Mucosa of descending colon (tissue), 3 donors: Measurements from ENCODE around the gene TRAF3. TPM values are rescaled to one million over a fixed set of nuclear protein-coding genes. Genes with fewer than 3 reads are reported as not detected.

Experiments used
- ATAC-seq: fragments of 200-7000 bp; cut with Tn5 transposase; one replicate; pipeline ENCODE4 v1.9.1; 2020; ENCODE audit warnings: mild to moderate bottlenecking, moderate library complexity
- DNase-seq, 3 donors: peaks; one replicate each; pipeline ENCODE4 v3.0.0-alpha.2; 2020
- H3K36me3 ChIP-seq: fragments of 200-600 bp; one replicate; pipeline ENCODE4 v1.8.0; 2021; ENCODE audit warnings: low read depth, mild to moderate bottlenecking
- H3K4me1 ChIP-seq: fragments of 200-600 bp; one replicate; pipeline ENCODE4 v1.8.0; 2021; ENCODE audit warnings: low read depth, mild to moderate bottlenecking
- H3K4me3 ChIP-seq: fragments of 200-600 bp; one replicate; pipeline ENCODE4 v1.8.0; 2021; ENCODE audit warnings: mild to moderate bottlenecking
- H3K9me3 ChIP-seq: fragments of 200-600 bp; one replicate; pipeline ENCODE4 v1.8.0; 2021; ENCODE audit warnings: mild to moderate bottlenecking
- intact Hi-C, 2 donors: fragments of 100-400 bp; cut with DNase I in 1 of 2; cut with micrococcal nuclease in 1 of 2; formaldehyde crosslinking; loops; one replicate each; pipeline versions ENCODE4 v1.11.0 to v1.11.1; 2022; cut with DNase I, micrococcal nuclease
- total RNA-seq, 3 donors: library from RNA; stranded (reverse); fragmentation: NEBNext Ultra II Directional in 2 of 3; extraction: Animal tissue kit (Norgen Biotek cat#: 25700) in 2 of 3; gene quantifications; one replicate each; pipeline versions ENCODE4 v1.2.1 to v1.2.4, GENCODE V29; 2021 to 2023
- TF ChIP-seq, protein P1 (sequence below): fragments of 200-600 bp; IDR thresholded peaks from one replicate; pipeline ENCODE4 v1.8.0; 2022; ENCODE audit warnings: antibody characterized with exemption, mild to moderate bottlenecking
- donor health status: DM: no; HTN: no; CAD: no; lungs with moderate emphysema.
- donor health status: DM: no; HTN: no; CAD: no.
- donor health status: DM: no; HTN: yes; CAD: no.

Gene TRAF3
- total RNA-seq, 3 donors from 2014 or later, result 20.9 to 36.0 (median 21.3) TPM

DNA sequence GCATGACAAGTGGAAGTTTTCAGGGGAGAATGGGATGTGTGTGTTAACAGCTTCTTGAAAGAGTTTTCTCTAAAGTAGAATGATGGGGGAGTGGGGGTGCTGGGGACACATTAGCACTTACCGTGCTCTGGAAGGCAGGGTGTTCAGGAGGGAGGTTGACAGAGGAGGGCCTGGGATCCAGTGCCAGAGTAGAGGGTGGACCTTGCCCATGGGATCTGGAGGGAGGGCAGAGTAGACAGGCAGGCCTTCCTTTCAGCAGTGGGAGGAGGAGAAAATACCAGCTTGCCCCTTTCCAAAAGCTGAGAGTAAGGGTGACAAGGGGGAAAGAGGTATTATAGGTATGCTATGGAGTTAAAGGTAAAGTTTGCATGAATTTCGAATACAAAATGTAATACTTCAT is 40.1 kb downstream of the TRAF3 start:
- no peaks in the 10 kb centered on the region for H3K9me3 ChIP-seq
- peaks cover 14% of the 10 kb centered on the region for H3K4me1 ChIP-seq
- ATAC-seq, result no peak
- intact Hi-C loops, result no loop called here
- TF ChIP-seq, protein P1, sequence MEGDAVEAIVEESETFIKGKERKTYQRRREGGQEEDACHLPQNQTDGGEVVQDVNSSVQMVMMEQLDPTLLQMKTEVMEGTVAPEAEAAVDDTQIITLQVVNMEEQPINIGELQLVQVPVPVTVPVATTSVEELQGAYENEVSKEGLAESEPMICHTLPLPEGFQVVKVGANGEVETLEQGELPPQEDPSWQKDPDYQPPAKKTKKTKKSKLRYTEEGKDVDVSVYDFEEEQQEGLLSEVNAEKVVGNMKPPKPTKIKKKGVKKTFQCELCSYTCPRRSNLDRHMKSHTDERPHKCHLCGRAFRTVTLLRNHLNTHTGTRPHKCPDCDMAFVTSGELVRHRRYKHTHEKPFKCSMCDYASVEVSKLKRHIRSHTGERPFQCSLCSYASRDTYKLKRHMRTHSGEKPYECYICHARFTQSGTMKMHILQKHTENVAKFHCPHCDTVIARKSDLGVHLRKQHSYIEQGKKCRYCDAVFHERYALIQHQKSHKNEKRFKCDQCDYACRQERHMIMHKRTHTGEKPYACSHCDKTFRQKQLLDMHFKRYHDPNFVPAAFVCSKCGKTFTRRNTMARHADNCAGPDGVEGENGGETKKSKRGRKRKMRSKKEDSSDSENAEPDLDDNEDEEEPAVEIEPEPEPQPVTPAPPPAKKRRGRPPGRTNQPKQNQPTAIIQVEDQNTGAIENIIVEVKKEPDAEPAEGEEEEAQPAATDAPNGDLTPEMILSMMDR, result no peak
- no peaks in the 10 kb centered on the region for H3K36me3 ChIP-seq
- DNase-seq, result no peak
- no peak overlapping the region for H3K4me3 ChIP-seq

DNA sequence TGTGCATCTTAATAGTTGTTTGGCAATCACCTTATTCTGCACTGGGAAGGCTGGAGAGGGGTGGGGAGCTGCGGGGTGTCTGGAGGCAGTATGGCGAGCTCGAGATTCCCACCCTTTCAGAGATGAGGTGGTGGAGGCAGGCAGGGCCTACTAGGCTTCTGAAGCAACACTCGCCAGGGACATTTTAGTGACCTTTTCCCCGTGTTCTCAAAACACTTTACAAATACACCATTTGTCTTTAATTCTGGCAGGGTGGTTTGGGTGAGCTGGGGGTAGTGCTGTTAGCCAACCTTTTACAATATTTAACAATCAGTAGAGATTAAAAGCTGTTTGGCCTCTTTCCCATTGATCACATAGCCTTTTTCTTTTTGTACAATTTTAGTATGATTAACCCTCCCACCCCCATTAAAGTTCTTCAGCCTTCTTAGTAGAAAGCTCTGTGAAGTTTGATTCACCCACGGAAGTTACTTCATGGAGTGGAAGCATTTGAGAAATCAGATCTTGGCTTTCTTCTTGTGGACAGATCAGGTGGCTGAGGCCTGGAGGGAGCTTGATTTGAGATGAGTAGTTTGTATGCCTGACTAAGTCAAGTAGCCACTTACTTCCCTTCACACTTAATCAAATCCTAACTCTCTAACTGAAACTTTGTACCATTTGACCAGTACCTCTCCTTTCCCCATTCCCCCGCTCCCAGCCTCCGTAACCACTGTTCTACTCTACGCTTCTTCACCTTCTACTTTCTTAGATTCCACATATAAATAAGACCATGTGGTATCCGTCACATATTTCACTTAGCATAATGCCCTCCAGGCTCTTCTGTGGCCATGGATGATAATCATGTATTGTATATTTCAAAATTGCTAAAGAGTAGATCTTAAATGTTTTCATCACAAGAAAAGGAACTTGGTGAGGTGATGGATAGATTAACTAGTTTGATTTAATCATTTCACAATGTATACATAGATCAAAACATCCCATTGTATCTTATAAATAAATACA is 41.0 kb downstream of the TRAF3 start:
- no peak for DNase-seq
- TF ChIP-seq, protein P1, result no peak
- H3K36me3 ChIP-seq, result no peaks in the 10 kb centered on the region
- no peak overlapping the region for H3K4me3 ChIP-seq
- intact Hi-C loops, result no loop called here
- peaks cover 14% of the 10 kb centered on the region for H3K4me1 ChIP-seq
- no peak for ATAC-seq
- no peaks in the 10 kb centered on the region for H3K9me3 ChIP-seq

DNA sequence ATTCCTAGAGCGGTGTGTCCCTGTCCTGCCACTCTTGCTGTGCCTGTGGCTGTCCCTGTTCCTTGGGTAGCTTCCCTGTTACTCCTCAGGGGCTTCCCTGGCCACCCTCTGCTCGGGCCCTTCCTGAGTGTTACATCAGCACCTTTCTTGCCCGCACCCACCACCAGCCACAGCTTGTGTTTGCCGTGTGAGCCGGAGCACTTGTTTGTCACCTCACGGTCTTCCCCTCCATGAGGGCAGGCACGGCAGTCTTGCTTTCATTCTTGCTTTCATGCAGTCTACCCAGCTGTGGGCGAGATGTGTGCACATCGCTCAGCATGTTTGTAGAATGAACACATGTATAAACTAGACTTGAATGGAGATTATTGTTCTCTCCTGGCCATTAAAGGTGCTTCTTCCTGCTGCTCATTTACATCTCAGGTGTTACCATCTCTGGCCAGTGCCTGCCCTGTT is 42.0 kb downstream of the TRAF3 start:
- no peaks in the 10 kb centered on the region for H3K36me3 ChIP-seq
- ATAC-seq (peak; percentile 91), DNase-seq (peak; percentile 61 to 71 (median 67))
- TF ChIP-seq, protein P1, result no peak
- H3K9me3 ChIP-seq, result no peaks in the 10 kb centered on the region
- H3K4me1 ChIP-seq, result peaks cover 14% of the 10 kb centered on the region
- no peak overlapping the region for H3K4me3 ChIP-seq
- intact Hi-C loops, result no loop called here

DNA sequence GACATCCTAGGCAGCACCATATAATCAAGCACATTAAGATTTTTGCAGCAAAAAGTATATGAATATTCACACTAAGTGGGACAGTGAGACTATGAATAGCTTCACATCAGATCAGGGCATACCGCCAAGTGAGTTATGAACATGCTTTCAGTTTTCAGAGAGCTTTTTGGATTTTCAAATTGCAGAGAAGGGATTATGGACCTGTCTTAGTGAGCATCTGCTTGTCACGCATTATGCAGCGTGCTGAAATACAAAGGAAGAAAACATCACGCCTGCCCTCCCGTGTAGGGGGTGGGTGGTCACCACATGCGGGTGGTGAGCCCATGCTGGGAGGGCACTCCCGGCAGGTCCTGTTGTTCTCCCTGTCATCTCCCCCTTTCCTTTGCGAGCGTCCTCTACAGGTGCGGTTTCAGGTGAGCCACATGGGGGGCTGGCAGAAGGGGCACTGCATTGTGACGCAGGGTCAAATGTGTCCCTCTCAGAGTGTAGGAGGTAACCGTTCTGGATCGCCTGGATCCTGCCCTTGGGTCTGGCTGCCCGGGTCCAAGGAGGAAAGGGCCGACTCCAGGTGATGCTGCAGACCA is 42.6 kb downstream of the TRAF3 start:
- H3K9me3 ChIP-seq, result no peaks in the 10 kb centered on the region
- H3K4me1 ChIP-seq, result peaks cover 14% of the 10 kb centered on the region
- H3K4me3 ChIP-seq, result no peak overlapping the region
- intact Hi-C loops, result no loop called here
- no peaks in the 10 kb centered on the region for H3K36me3 ChIP-seq
- TF ChIP-seq, protein P1, result no peak
- peak in 1 of 3 donors; percentile 50 for DNase-seq
- ATAC-seq, result peak; percentile 31

DNA sequence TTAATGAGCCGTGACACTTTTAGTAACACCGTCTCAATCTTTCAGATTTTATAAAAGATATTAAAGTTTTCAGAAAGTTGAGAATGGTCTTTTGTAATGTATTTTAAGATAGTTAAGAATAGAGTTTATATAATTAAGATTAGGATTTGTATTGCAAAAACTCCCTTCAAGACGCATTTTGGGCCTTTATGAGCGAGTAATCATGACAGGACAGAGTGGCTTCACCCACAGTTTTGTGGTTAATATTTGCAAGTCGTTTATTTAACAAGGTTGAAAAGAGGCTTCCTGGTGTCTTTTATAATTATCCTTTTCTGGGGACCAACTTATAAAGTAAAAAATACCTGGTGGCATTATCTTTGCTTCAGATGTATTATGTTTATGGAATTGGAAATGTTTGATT is 44.0 kb downstream of the TRAF3 start:
- ATAC-seq (no peak), DNase-seq (no peak)
- H3K4me3 ChIP-seq, result no peak overlapping the region
- no peaks in the 10 kb centered on the region for H3K36me3 ChIP-seq
- H3K4me1 ChIP-seq, result peaks cover 14% of the 10 kb centered on the region
- TF ChIP-seq, protein P1, result no peak
- H3K9me3 ChIP-seq, result no peaks in the 10 kb centered on the region
- intact Hi-C loops, result no loop called here
